ENCODE data around the gene ZDHHC14.

The ZDHHC14 gene

DNA sequence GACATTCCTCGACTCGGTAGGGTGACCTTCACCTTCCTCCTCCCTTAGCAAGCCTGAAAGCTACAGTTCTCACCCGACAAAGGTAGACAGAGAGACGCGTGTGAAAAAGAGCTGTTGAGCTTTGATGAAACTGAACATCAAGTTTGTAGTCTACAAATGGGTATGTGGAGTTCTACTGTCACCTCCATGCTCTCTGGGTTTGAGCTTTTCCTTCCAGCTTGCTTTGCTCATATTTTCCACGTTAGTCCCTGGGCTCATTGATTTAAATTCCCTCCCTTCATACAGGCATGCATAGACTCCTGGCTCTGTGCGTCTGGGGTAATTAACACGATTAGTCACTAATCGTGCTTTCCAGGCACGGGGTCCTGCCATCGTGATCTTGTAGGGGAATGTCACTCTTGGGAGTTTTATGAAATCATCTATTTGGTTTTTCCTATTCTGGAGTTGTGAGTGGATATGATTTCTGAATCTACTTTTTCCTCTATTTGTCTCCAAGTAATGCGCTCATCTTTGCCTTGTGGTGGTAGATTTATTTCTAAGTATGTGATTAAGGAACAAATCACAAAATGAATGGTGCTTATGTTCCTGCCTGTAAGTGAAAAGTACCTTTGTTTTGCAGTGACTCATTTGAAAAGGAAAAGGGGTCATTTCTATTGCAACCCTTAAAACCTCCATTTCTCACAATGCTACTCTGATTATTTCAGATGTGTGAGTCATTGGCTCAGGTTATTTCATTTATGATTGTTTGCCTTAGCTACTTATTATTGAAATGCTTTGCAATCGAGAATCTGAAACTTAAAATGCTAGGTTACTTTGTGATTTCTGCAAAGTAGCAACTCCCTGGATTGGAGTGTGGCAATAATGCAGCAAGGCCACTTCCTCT lies 154.6 kb downstream of the ZDHHC14 start:
- no peak for DNase-seq

DNA sequence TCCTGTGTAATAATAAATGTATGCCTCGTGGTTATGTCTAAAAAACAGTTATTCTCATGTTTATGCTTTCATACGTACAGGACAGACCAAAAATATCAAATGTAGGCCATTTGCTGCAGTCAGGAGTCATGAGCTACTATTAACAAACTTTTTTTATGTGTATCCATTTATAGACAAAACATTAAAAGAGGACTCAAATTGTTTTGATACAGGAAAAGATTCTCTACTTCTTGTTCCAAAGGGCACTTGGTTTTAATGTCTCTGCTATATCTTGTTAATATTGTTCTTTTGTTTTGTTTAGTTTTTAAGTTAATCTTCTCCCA lies 155.2 kb downstream of the ZDHHC14 start:
- DNase-seq, result no peak

GRCh38 chr6:157537556-157537955 lies 156.6 kb downstream of the ZDHHC14 start:
- DNase-seq, result no peak

GRCh38 chr6:157538168-157538567 lies 157.2 kb downstream of the ZDHHC14 start:
- DNase-seq, result no peak

GRCh38 chr6:157538698-157539097 lies 157.7 kb downstream of the ZDHHC14 start:
- no peak for DNase-seq

DNA sequence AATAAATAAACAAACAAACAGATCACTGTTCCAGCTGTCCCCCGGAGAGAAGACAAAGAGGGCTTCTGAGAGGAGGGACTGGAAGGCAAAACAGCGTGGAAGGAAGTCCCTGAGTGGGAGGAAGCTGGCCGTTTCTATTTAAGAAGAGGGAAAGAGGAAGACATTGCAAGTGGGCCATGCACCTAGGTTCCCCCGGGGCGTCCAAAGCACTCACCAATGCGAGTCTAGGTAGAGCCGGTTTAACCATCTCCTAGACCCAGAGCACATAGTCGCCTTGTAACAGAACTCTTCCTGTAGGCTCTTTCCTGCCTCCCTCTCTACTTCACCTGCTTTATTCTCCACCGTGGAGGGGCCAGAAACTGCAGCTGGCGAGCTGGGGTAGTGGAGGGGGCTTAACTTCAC lies 158.4 kb downstream of the ZDHHC14 start:
- DNase-seq, result no peak

- no peak for DNase-seq
Observed at GRCh38 chr6:157539900-157540752, 159.1 kb downstream of the ZDHHC14 start.

- no peak for DNase-seq
Observed at GRCh38 chr6:157541618-157542413, 160.8 kb downstream of the ZDHHC14 start.

DNA sequence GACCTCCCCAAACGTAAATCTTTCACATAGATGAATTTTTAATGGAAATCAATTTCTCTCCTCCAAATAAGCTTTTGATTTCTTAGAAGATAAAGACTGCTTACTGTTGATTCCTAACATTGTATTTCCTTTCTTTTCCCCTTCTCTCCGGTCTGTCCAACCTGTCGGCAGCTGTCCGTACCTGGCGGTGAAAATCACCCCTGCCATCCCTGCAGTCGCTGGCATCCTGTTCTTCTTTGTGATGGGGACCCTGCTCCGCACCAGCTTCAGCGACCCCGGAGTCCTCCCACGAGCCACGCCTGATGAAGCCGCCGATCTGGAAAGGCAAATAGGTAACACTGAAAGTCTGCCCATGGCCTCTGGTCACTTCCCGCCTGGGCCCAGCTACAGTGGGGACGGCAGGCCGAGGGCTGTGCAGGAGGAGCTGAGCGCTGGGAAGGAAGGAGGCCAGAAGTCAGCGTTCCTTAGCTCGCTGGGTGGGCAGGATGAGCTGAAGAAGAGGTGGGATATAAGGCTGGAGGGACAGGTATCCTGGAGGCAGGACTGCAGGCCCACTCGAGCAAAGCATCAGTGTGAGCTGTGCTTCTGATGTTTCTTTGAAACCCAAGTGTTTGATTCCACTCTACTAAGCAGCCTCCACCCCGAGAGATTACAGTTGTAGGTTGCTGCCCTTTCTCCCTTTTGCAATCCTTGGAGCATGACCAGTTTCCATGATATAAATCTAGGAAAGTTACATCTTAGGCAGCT lies 161.6 kb downstream of the ZDHHC14 start:
- DNase-seq, result no peak

DNA sequence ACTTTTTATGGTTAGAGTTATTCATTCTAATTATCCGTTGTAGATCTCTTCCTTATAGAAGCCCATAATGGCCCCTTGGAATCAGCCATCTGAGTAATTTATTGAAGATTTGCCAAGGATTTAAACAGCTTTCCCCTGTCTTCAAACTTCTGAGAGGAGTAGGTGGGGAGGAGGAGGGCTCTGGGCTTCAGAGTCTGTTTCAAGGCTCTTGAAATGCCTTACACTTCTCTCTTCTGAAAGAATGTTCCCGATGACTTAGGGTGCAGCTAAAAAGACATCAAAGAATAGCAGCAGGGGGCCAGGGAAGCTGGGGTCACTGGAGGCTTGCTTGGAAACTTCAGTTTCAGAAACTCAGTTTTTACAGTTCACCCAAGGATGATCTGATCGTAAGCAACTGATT lies 165.3 kb downstream of the ZDHHC14 start:
- DNase-seq, result no peak

DNA sequence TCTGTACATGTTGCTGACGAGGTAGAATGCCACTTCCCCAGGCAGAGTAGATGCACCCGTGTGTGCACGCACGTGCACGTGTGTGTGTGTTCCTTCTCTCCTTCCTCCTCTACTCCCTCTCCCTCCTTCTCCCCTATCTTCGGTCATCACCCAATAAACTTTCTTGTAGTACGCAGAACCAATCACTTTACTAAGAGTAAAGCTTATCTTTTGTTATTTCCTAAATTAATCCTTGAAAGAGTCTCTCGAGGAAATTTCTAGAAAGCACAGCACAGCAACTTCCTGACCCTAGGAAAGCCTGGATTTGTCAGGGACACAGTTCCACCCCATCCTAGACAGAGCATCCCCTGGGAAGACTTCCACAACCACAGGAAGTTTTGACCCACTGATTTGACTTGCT lies 166.1 kb downstream of the ZDHHC14 start:
- no peak for DNase-seq

GRCh38 chr6:157548635-157549467 lies 167.9 kb downstream of the ZDHHC14 start:
- no peak for DNase-seq

- DNase-seq, result no peak
Observed at GRCh38 chr6:157549468-157549745, 168.4 kb downstream of the ZDHHC14 start.

DNA sequence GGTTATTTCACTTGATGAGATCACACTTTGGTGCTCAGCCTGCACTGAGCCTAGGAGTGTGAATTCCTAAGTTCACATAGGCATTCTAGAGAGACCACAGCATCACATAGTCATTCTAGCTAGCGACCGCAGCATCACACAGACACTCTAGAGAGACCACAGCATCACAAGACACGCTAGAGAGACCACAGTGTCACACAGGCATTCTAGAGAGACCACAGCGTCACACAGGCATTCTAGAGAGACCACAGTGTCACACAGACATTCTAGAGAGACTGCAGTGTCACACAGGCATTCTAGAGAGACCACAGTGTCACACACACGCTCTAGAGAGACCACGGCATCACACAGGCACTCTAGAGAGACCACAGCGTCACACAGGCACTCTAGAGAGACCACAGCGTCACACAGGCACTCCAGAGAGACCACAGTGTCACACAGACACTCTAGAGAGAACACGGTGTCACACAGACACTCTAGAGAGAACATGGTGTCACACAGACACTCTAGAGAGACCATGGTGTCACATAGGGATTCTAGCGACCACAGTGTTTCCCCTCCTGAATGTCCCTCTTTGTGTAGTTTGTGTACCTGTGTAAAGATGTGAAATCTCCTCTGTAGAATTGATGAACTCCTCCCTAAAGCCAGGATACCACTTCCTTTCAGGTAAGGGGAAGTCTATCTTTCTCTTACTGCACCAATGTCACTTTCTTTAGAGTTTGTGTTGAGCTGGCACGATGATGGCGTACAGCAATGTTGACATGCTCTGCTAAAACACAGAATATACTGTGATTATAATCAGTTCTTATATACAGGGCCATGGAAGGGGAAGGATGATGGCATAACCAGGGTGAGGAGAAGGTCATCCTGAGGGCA lies 169.4 kb downstream of the ZDHHC14 start:
- DNase-seq, result no peak

DNA sequence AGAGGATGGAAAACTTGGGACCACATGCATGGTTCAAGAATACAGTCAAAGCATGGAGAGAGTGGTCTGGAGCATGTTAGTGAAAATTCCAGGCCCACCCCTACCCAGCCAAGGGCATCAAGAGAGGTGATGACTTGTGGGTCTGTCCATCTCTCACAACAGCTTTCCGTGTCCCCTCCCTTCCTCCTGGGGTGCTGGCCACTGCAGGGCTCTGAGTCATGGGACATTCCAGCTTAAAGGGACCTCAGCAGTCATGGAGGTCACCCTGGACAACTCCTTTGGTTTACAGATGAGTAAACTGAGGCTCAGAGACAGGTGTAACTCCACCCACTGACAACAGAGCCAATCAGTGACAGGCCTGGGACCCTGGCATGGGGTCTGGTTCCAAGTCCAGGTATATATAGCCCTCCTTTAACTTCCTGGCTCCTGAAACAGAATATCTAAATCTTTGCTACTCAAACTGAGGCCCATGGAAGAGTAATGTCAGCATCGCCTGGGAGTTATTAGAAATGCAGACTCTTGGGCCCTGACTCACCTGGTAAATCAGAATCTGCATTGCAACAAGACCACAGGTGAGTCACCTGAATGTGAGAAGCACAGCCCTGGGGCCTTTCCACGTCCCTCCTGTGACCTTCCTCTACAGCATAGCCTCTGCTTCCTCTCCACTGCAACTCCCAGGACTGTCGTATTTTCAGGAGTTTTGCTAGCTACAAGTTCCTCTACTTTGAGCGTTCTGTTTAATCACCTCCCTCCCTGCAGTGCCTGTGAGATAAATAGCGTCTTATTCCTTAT lies 170.2 kb downstream of the ZDHHC14 start:
- no peak for DNase-seq

GRCh38 chr6:157552081-157552747 lies 171.2 kb downstream of the ZDHHC14 start:
- DNase-seq, result no peak

DNA sequence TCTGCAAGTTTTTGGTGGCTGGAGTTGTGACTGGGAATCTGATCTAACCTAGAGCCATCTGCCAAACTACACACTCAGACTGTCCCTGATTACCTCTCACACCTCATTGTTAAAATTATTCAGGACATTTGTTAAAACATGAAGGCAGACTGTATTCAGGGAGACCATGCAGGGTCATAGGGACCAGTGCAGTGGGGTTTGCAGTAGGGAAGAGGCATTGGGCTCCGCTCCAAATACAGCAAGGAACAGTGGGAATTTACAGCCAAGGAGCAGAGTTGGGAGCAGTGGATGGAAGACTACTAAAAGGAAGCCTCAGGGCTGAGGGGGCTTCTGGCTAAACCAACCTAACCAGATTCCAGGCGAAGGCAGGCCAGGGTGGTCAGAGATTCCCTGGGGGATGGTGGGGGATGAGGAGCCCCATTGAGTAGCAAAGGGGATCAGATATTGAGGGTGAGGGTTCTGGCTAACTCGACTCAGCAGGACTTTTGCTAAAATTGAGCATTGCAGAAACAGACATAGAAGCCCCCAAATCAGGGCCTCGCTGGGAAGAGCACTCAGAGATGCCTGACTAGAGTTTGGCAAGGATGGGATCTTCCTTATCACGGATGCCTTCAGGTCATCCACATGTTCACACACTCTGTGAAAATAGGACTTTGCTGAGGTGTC lies 172.0 kb downstream of the ZDHHC14 start:
- DNase-seq, result no peak

DNA sequence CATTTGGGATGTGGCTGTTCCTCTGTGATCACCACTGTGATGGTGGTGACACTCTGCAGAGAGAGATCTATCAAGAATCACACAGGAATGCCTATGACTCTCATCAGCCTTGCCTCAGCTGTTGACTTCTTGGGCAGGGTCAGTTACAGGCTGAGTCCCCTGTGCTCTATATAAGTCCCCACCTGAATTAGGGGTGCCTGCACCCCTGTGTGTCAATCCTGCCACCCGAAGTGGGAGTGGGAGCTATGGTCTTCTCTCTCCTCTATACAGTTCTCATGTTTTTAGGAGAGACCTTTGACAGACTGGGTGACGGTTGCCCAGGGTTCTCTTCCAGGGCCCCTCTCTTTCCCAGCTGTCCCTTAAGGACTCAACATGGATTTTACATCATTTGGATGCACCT lies 173.8 kb downstream of the ZDHHC14 start:
- no peak for DNase-seq
